HCT116 (cell line): ENCODE results near the gene IMMT. TPM values are rescaled to one million over a fixed set of nuclear protein-coding genes. Genes with fewer than 3 reads are reported as not detected.

ENCODE experiments used
- ATAC-seq: fragments of 200-7000 bp; cut with Tn5 transposase; 2 replicates; pipeline ENCODE4 v1.9.1; 2020; ENCODE audit warnings: mild to moderate bottlenecking, moderate library complexity
- BruUV-seq: library from RNA; stranded (reverse); fragments of 400-500 nt; replicated peaks from 2 replicates; lab custom pipeline; 2021; lab: Mats Ljungman, UMichigan
- CTCF ChIA-PET: fragments of 300-600 bp; sonication (Branson Sonifier 250); formaldehyde crosslinking; loops from one replicate; lab custom pipeline; 2021; ENCODE audit warnings: antibody characterized with exemption; lab: Charles Lee
- POLR2A ChIA-PET: fragments of 300-600, 350-600 bp; sonication (Branson Sonifier 250); formaldehyde crosslinking; loops from one replicate; lab custom pipeline; 2021; ENCODE audit warnings: antibody characterized with exemption; lab: Charles Lee
- RAD21 ChIA-PET, 2 experiments: fragments of 300-600 bp; sonication (Branson Sonifier 250); formaldehyde crosslinking; loops; one replicate each; lab custom pipeline; 2023; ENCODE audit warnings: low total read pairs in 2 of 2; ENCODE audit not compliant: uncharacterized antibody in 2 of 2, unreplicated experiment in 2 of 2, low non-redundant PET in 1 of 2; lab: Charles Lee
- DNase-seq: peaks from one replicate; pipeline ENCODE4 v3.0.0-alpha.2; 2010; ENCODE audit warnings: low read depth, low spot score
- H2AFZ ChIP-seq: fragments of 200-600 bp; shearing (Covaris generic), sonication (generic); 2 replicates; pipeline ENCODE4 v1.6.1; 2017; ENCODE audit warnings: low read depth, mixed run types, mixed read lengths, antibody characterized with exemption, low read length; ENCODE audit not compliant: poor library complexity, severe bottlenecking
- H3K27ac ChIP-seq: 2 replicates; pipeline ENCODE4 v1.5.1; 2012; ENCODE audit warnings: low read depth, low read length
- H3K27me3 ChIP-seq: fragments of 200-600 bp; sonication (generic); 2 replicates; pipeline ENCODE4 v1.6.1; 2016; ENCODE audit warnings: mixed run types, low read length, mixed read lengths; ENCODE audit not compliant: insufficient read depth
- H3K36me3 ChIP-seq, 2 experiments: fragments of 200-500 bp in 1 of 2; fragments of 200-600 bp in 1 of 2; sonication (Bioruptor generic) in 1 of 2; sonication (generic) in 1 of 2; 2 replicates each; pipeline versions ENCODE4 v1.5.1 to v1.6.1; 2014 to 2016; ENCODE audit warnings: low read length in 2 of 2, inconsistent platforms in 1 of 2, mixed read lengths in 1 of 2, mixed run types in 1 of 2; ENCODE audit not compliant: insufficient read depth in 2 of 2, control insufficient read depth in 1 of 2
- H3K4me1 ChIP-seq, 2 experiments: fragments of 200-600 bp in 1 of 2; sonication (generic) in 1 of 2; 2 replicates each; pipeline versions ENCODE4 v1.5.1 to v1.6.1; 2012 to 2017; ENCODE audit warnings: low read length in 2 of 2, inconsistent platforms in 1 of 2, mild to moderate bottlenecking in 1 of 2, mixed read lengths in 1 of 2, mixed run types in 1 of 2, moderate library complexity in 1 of 2; ENCODE audit not compliant: insufficient read depth in 2 of 2, control insufficient read depth in 1 of 2
- H3K4me2 ChIP-seq: fragments of 200-600 bp; sonication (generic); 2 replicates; pipeline ENCODE4 v1.6.1; 2017; ENCODE audit warnings: mixed run types, low read length, mixed read lengths
- H3K4me3 ChIP-seq, 2 experiments: fragments of 200-600 bp in 1 of 2; sonication (generic) in 1 of 2; replicated peaks in 1 of 2; 2 replicates each; pipeline ENCODE4 v1.5.1; 2011 to 2016; ENCODE audit warnings: low read length in 2 of 2, control low read depth in 1 of 2, low read depth in 1 of 2, mild to moderate bottlenecking in 1 of 2, mixed read lengths in 1 of 2, mixed run types in 1 of 2
- H3K79me2 ChIP-seq: fragments of 200-600 bp; sonication (generic); 2 replicates; pipeline ENCODE4 v1.6.1; 2017; ENCODE audit warnings: mild to moderate bottlenecking, mixed run types, low read length, moderate library complexity, mixed read lengths; ENCODE audit not compliant: insufficient read depth
- H3K9ac ChIP-seq: fragments of 200-600 bp; sonication (generic); 2 replicates; pipeline ENCODE4 v1.6.1; 2016; ENCODE audit warnings: low read length, mixed read lengths
- H3K9me2 ChIP-seq: fragments of 200-600 bp; sonication (generic), shearing (Covaris generic); 2 replicates; pipeline ENCODE4 v1.6.1; 2017; ENCODE audit warnings: mixed run types, mild to moderate bottlenecking, moderate library complexity; ENCODE audit not compliant: insufficient read depth
- H3K9me3 ChIP-seq, 2 experiments: fragments of 200-500 bp in 1 of 2; fragments of 200-600 bp in 1 of 2; sonication (Bioruptor generic) in 1 of 2; sonication (generic) in 1 of 2; 2 replicates each; pipeline ENCODE4 v1.6.1; 2014 to 2017; ENCODE audit warnings: low read length in 2 of 2, mixed read lengths in 2 of 2, inconsistent platforms in 1 of 2, low read depth in 1 of 2, mild to moderate bottlenecking in 1 of 2, mixed run types in 1 of 2, moderate library complexity in 1 of 2; ENCODE audit not compliant: control insufficient read depth in 1 of 2, insufficient read depth in 1 of 2
- H4K20me1 ChIP-seq: fragments of 200-600 bp; sonication (generic), shearing (Covaris generic); 2 replicates; pipeline ENCODE4 v1.6.1; 2017; ENCODE audit warnings: mixed run types, mild to moderate bottlenecking, moderate library complexity; ENCODE audit not compliant: insufficient read depth
- EZH2 ChIP-seq: fragments of 200-600 bp; sonication (generic); IDR thresholded peaks from 2 replicates; pipeline ENCODE4 v1.6.1; 2017; ENCODE audit warnings: antibody characterized with exemption, mixed run types
- JUND ChIP-seq: IDR thresholded peaks from 2 replicates; pipeline ENCODE4 v1.6.1; 2012
- POLR2AphosphoS5 ChIP-seq: IDR thresholded peaks from 2 replicates; pipeline ENCODE4 v1.6.1; 2011; ENCODE audit warnings: mild to moderate bottlenecking, low read depth, low read length, moderate library complexity
- SP1 ChIP-seq: IDR thresholded peaks from 2 replicates; pipeline ENCODE4 v1.6.1; 2012; ENCODE audit warnings: low read depth
- intact Hi-C: fragments of 100-400 bp; cut with micrococcal nuclease; formaldehyde crosslinking; loops from 2 replicates; pipeline ENCODE4 v1.10.0; 2022
- total RNA-seq: library from RNA; stranded (reverse); gene quantifications from one replicate; pipeline ENCODE4 v1.2.1, GENCODE V29; 2021; ENCODE audit not compliant: unreplicated experiment
- TF ChIP-seq, protein P1 (sequence below): IDR thresholded peaks from 2 replicates; pipeline ENCODE4 v1.6.1; 2012
- TF ChIP-seq, protein P2 (sequence below), 3 experiments: fragments of 200-600 bp in 1 of 3; sonication (generic) in 1 of 3; IDR thresholded peaks in 2 of 3; conservative IDR thresholded peaks in 1 of 3; 2 replicates each; pipeline ENCODE4 v1.5.1; 2012 to 2017; ENCODE audit warnings: low read depth in 2 of 3, low read length in 2 of 3, antibody characterized with exemption in 1 of 3, borderline replicate concordance in 1 of 3, control low read depth in 1 of 3, mild to moderate bottlenecking in 1 of 3, mixed read lengths in 1 of 3, mixed run types in 1 of 3, moderate library complexity in 1 of 3; ENCODE audit not compliant: insufficient read depth in 1 of 3
- TF ChIP-seq, protein P3 (sequence below): IDR thresholded peaks from 2 replicates; pipeline ENCODE4 v1.6.1; 2012; ENCODE audit warnings: low read depth
- TF ChIP-seq, protein P4 (sequence below): IDR thresholded peaks from 2 replicates; pipeline ENCODE4 v1.6.1; 2012

The IMMT gene
- total RNA-seq, 1 experiment from 2014 or later = 125 TPM

DNA sequence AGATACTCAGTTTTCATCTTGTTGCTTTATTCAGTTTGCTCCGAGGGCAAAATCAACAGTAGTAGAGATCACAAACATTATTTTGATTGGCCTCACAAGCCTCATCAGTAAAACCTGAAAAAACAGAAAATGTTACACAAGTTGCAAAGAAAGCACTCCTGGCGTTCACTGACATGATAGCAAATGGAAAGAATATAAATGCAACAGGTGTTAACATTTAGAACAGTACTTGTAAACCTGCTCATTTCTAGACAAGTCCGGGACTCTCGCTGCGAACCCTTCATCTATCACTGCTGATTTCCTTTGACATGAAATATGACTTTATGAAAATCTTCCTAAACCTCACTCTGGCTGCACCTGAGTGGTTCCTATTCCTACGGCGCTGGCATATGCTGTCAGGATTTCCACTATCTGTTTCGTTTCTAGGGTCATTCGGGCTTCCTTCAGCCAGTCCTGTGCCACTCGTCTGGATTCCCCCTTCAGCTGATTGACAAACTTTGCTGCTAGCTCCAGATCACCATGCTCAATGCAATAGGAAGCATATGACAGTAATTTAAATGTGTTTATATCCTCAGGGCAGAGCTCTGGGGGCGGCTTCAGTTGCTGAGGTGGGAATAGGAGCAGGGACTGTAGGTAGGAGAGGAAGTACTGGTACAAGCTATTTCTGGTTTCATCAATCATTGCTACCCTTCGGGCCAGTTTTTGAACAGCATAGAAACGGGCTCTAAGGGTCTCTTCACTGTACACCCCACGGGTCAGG lies 51.2 kb downstream of the IMMT start:
- TF ChIP-seq POLR2AphosphoS5 (peak; percentile 21; the same call in 1 of the 2 replicates), JUND (no peak), EZH2 (no peak)
- TF ChIP-seq, protein P1, sequence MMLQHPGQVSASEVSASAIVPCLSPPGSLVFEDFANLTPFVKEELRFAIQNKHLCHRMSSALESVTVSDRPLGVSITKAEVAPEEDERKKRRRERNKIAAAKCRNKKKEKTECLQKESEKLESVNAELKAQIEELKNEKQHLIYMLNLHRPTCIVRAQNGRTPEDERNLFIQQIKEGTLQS = no peak
- TF ChIP-seq, protein P2, sequence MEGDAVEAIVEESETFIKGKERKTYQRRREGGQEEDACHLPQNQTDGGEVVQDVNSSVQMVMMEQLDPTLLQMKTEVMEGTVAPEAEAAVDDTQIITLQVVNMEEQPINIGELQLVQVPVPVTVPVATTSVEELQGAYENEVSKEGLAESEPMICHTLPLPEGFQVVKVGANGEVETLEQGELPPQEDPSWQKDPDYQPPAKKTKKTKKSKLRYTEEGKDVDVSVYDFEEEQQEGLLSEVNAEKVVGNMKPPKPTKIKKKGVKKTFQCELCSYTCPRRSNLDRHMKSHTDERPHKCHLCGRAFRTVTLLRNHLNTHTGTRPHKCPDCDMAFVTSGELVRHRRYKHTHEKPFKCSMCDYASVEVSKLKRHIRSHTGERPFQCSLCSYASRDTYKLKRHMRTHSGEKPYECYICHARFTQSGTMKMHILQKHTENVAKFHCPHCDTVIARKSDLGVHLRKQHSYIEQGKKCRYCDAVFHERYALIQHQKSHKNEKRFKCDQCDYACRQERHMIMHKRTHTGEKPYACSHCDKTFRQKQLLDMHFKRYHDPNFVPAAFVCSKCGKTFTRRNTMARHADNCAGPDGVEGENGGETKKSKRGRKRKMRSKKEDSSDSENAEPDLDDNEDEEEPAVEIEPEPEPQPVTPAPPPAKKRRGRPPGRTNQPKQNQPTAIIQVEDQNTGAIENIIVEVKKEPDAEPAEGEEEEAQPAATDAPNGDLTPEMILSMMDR (IDR thresholded peaks at IDR 0.05 in 2 of 3, conservative IDR thresholded peaks at IDR 0.05 in 1 of 3; ENCODE audit: borderline replicate concordance in 1 of 3, insufficient read depth in 1 of 3, low read depth in 2 of 3, low read length in 2 of 3) = no peak

DNA sequence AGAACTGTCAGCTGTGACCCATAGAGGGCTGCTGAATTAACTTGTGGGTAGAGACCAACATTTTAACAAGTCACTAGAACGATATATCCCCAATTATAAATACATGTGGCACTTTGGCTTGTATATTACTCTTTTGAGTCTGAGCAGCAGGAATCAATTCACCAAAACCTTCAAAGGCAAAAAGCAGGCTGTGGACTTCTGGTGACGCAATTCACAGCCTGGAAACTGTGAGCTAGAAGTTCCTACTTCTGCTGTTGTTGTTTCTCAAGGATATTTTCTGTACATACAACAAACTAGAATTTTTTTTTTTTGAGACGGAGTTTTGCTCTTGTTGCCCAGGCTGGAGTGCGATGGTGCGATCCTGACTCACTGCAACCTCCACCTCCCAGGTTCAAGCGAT lies 52.0 kb downstream of the IMMT start:
- no peak for ATAC-seq
- no peak overlapping the region for H3K9ac ChIP-seq
- no peaks in the 10 kb centered on the region for H3K4me1 ChIP-seq
- no peak overlapping the region for H3K4me3 ChIP-seq
- no TSS peak for BruUV-seq
- no peaks in the 10 kb centered on the region for H3K27me3 ChIP-seq
- no peaks in the 10 kb centered on the region for H4K20me1 ChIP-seq
- H3K27ac ChIP-seq = no peak overlapping the region
- ChIA-PET CTCF (no interaction called here), POLR2A (no interaction called here), RAD21 (no interaction called here)
- peaks cover 34 to 39% of the 10 kb centered on the region in 2 experiments; a peak in 3 of 4 replicates for H3K36me3 ChIP-seq
- no peaks in the 10 kb centered on the region for H3K9me2 ChIP-seq
- no peak overlapping the region for H2AFZ ChIP-seq
- no peak for DNase-seq
- H3K4me2 ChIP-seq = no peak overlapping the region
- H3K9me3 ChIP-seq = no peaks in the 10 kb centered on the region
- H3K79me2 ChIP-seq = no peaks in the 10 kb centered on the region
- intact Hi-C loops = no loop called here
- TF ChIP-seq, protein P3, sequence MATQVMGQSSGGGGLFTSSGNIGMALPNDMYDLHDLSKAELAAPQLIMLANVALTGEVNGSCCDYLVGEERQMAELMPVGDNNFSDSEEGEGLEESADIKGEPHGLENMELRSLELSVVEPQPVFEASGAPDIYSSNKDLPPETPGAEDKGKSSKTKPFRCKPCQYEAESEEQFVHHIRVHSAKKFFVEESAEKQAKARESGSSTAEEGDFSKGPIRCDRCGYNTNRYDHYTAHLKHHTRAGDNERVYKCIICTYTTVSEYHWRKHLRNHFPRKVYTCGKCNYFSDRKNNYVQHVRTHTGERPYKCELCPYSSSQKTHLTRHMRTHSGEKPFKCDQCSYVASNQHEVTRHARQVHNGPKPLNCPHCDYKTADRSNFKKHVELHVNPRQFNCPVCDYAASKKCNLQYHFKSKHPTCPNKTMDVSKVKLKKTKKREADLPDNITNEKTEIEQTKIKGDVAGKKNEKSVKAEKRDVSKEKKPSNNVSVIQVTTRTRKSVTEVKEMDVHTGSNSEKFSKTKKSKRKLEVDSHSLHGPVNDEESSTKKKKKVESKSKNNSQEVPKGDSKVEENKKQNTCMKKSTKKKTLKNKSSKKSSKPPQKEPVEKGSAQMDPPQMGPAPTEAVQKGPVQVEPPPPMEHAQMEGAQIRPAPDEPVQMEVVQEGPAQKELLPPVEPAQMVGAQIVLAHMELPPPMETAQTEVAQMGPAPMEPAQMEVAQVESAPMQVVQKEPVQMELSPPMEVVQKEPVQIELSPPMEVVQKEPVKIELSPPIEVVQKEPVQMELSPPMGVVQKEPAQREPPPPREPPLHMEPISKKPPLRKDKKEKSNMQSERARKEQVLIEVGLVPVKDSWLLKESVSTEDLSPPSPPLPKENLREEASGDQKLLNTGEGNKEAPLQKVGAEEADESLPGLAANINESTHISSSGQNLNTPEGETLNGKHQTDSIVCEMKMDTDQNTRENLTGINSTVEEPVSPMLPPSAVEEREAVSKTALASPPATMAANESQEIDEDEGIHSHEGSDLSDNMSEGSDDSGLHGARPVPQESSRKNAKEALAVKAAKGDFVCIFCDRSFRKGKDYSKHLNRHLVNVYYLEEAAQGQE = no peak
- TF ChIP-seq, protein P2 (IDR thresholded peaks at IDR 0.05 in 2 of 3, conservative IDR thresholded peaks at IDR 0.05 in 1 of 3; ENCODE audit: borderline replicate concordance in 1 of 3, insufficient read depth in 1 of 3, low read depth in 2 of 3, low read length in 2 of 3) = no peak
- TF ChIP-seq, protein P4, sequence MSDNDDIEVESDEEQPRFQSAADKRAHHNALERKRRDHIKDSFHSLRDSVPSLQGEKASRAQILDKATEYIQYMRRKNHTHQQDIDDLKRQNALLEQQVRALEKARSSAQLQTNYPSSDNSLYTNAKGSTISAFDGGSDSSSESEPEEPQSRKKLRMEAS = no peak
- TF ChIP-seq, protein P1 = no peak
- TF ChIP-seq POLR2AphosphoS5 (no peak), SP1 (no peak)

More for the DNA sequence above, 51.2 kb downstream of the IMMT start:
- H3K9ac ChIP-seq = no peak overlapping the region
- DNase-seq = no peak
- intact Hi-C loops = no loop called here
- H3K4me1 ChIP-seq = no peaks in the 10 kb centered on the region
- no peaks in the 10 kb centered on the region for H4K20me1 ChIP-seq
- H3K36me3 ChIP-seq = peaks cover 34 to 43% of the 10 kb centered on the region in 2 experiments
- H3K27ac ChIP-seq = no peak overlapping the region
- no peaks in the 10 kb centered on the region for H3K27me3 ChIP-seq
- CTCF ChIA-PET = no interaction called here
- H3K9me2 ChIP-seq = no peaks in the 10 kb centered on the region
- RAD21 ChIA-PET = no interaction called here
- no peak overlapping the region for H3K4me3 ChIP-seq
- POLR2A ChIA-PET = no interaction called here
- no peaks in the 10 kb centered on the region for H3K79me2 ChIP-seq
- ATAC-seq = 0 out of 2 replicates have a peak, but pooled peaks have one; percentile 19
- H3K9me3 ChIP-seq = no peaks in the 10 kb centered on the region
- no peak overlapping the region for H3K4me2 ChIP-seq
- H2AFZ ChIP-seq = no peak overlapping the region
- TSS peak; percentile 59 for BruUV-seq
